IMR-90 (cell line): Measurements from ENCODE around the gene MTFR2. TPM values are rescaled to one million over a fixed set of nuclear protein-coding genes. Genes with fewer than 3 reads are reported as not detected.

Experiments used
- ATAC-seq: fragments of 200-7000 bp; cut with Tn5 transposase; 2 replicates; pipeline ENCODE4 v1.9.1; 2020; ENCODE audit warnings: low read depth, mild to moderate bottlenecking, moderate library complexity
- BruUV-seq: library from RNA; stranded (reverse); fragments of 400-500 nt; replicated peaks from 2 replicates; lab custom pipeline; 2021; lab: Mats Ljungman, UMichigan
- CTCF ChIA-PET: fragments of 300-600 bp; formaldehyde crosslinking; extraction: SDS; loops from one replicate; lab custom pipeline; 2021; ENCODE audit warnings: antibody characterized with exemption; lab: Yijun Ruan, JAX
- POLR2A ChIA-PET: fragments of 300-600 bp; sonication (Branson Sonifier 250); formaldehyde crosslinking; loops from one replicate; lab custom pipeline; 2022; ENCODE audit warnings: antibody characterized with exemption; ENCODE audit not compliant: unreplicated experiment; lab: Charles Lee
- DNase-seq: peaks from one replicate; pipeline ENCODE4 v3.0.0; 2013
- H2AFZ ChIP-seq: replicated peaks from 2 replicates; pipeline ENCODE3; 2013; ENCODE audit warnings: low read length, mild to moderate bottlenecking; ENCODE audit not compliant: poor library complexity
- H2AK5ac ChIP-seq: 2 replicates; pipeline ENCODE4 v1.6.1; 2013; ENCODE audit warnings: low read depth, low read length, inconsistent platforms
- H2AK9ac ChIP-seq: replicated peaks from 2 replicates; pipeline ENCODE3; 2013; ENCODE audit warnings: mild to moderate bottlenecking, low read depth, low read length, moderate library complexity; ENCODE audit not compliant: poor library complexity
- H2BK120ac ChIP-seq: 2 replicates; pipeline ENCODE4 v1.6.1; 2013; ENCODE audit warnings: low read depth, low read length, inconsistent platforms
- H2BK15ac ChIP-seq: 3 replicates; pipeline ENCODE4 v1.6.1; 2013; ENCODE audit warnings: low read depth, low read length, inconsistent platforms
- H2BK20ac ChIP-seq: 2 replicates; pipeline ENCODE4 v1.6.1; 2013; ENCODE audit warnings: low read depth, mild to moderate bottlenecking, inconsistent platforms, low read length, moderate library complexity
- H2BK5ac ChIP-seq: 2 replicates; pipeline ENCODE4 v1.6.1; 2013; ENCODE audit warnings: mild to moderate bottlenecking, low read depth, low read length, inconsistent platforms; ENCODE audit not compliant: poor library complexity, severe bottlenecking
- H3K14ac ChIP-seq: replicated peaks from 2 replicates; pipeline ENCODE4 v1.6.1; 2013; ENCODE audit warnings: low read depth, low read length, inconsistent platforms
- H3K18ac ChIP-seq: 2 replicates; pipeline ENCODE4 v1.6.1; 2013; ENCODE audit warnings: low read depth, low read length, control low read depth
- H3K23ac ChIP-seq: 2 replicates; pipeline ENCODE4 v1.6.1; 2013; ENCODE audit warnings: low read depth, low read length, inconsistent platforms
- H3K27ac ChIP-seq: 2 replicates; pipeline ENCODE4 v1.5.1; 2013; ENCODE audit warnings: mild to moderate bottlenecking, control low read depth, low read length; ENCODE audit not compliant: insufficient read depth
- H3K27me3 ChIP-seq: 2 replicates; pipeline ENCODE4 v1.6.1; 2013; ENCODE audit warnings: low read length; ENCODE audit not compliant: control insufficient read depth, insufficient read depth
- H3K36me3 ChIP-seq: 2 replicates; pipeline ENCODE4 v1.6.1; 2013; ENCODE audit warnings: low read length, mixed read lengths; ENCODE audit not compliant: control insufficient read depth, insufficient read depth
- H3K4ac ChIP-seq: 2 replicates; pipeline ENCODE4 v1.6.1; 2013; ENCODE audit warnings: low read depth, low read length, inconsistent platforms
- H3K4me1 ChIP-seq: 2 replicates; pipeline ENCODE4 v1.6.1; 2013; ENCODE audit warnings: low read length, mixed read lengths; ENCODE audit not compliant: control insufficient read depth, insufficient read depth
- H3K4me2 ChIP-seq: 2 replicates; pipeline ENCODE4 v1.6.1; 2013; ENCODE audit warnings: low read depth, mild to moderate bottlenecking, control low read depth, low read length, moderate library complexity
- H3K4me3 ChIP-seq: 2 replicates; pipeline ENCODE4 v1.5.1; 2013; ENCODE audit warnings: low read depth, mild to moderate bottlenecking, control low read depth, low read length, moderate library complexity; ENCODE audit not compliant: insufficient read depth
- H3K56ac ChIP-seq: 2 replicates; pipeline ENCODE4 v1.6.1; 2013; ENCODE audit warnings: low read length, inconsistent platforms; ENCODE audit not compliant: insufficient read depth; ENCODE audit errors: extremely low read depth
- H3K79me1 ChIP-seq, 2 experiments: 2 replicates each; pipeline ENCODE4 v1.6.1; 2013; ENCODE audit warnings: low read length in 2 of 2, inconsistent platforms in 1 of 2, low read depth in 1 of 2
- H3K9ac ChIP-seq: 2 replicates; pipeline ENCODE4 v1.6.1; 2013; ENCODE audit warnings: low read depth, low read length, control low read depth
- H3K9me1 ChIP-seq: 2 replicates; pipeline ENCODE4 v1.6.1; 2013; ENCODE audit warnings: low read length, inconsistent platforms; ENCODE audit not compliant: insufficient read depth
- H3K9me3 ChIP-seq: 2 replicates; pipeline ENCODE4 v1.6.1; 2013; ENCODE audit warnings: low read length; ENCODE audit not compliant: control insufficient read depth, insufficient read depth
- H4K20me1 ChIP-seq: 2 replicates; pipeline ENCODE4 v1.6.1; 2013; ENCODE audit warnings: low read length, inconsistent platforms; ENCODE audit not compliant: insufficient read depth
- H4K5ac ChIP-seq: 2 replicates; pipeline ENCODE4 v1.6.1; 2013; ENCODE audit warnings: mild to moderate bottlenecking, low read depth, low read length, control low read depth
- H4K8ac ChIP-seq, 2 experiments: 2 replicates each; pipeline ENCODE4 v1.6.1; 2013; ENCODE audit warnings: low read depth in 2 of 2, low read length in 2 of 2, control low read depth in 1 of 2, inconsistent platforms in 1 of 2
- H4K91ac ChIP-seq: 2 replicates; pipeline ENCODE4 v1.6.1; 2013; ENCODE audit warnings: low read depth, low read length, inconsistent platforms; ENCODE audit not compliant: insufficient read depth
- CEBPB ChIP-seq: IDR thresholded peaks from 2 replicates; pipeline ENCODE4 v1.6.1; 2012; ENCODE audit warnings: low read depth, low read length, improper control_type of control experiment
- FOS ChIP-seq: fragments of 150-350 bp; IDR thresholded peaks from 2 replicates; pipeline ENCODE4 v1.6.1; 2016; ENCODE audit warnings: low read depth, low read length
- RCOR1 ChIP-seq: IDR thresholded peaks from 2 replicates; pipeline ENCODE4 v1.6.1; 2012; ENCODE audit warnings: mild to moderate bottlenecking, low read length, improper control_type of control experiment; ENCODE audit not compliant: insufficient replicate concordance
- WGBS, 2 experiments: methylation state at CpG; one replicate each; pipeline versions ENCODE4 v1.1.5 to v1.1.7; 2013; ENCODE audit warnings: missing lambda C conversion rate in 2 of 2; ENCODE audit not compliant: insufficient read length in 1 of 2; ENCODE audit errors: extremely low coverage in 2 of 2; 5-methylcytosine and 5-hydroxymethylcytosine counted together
- dilution Hi-C: fragments of 300-500 bp; cut with HindIII; formaldehyde crosslinking; loops from one replicate; pipeline ENCODE4 v1.14.3; 2018; ENCODE audit warnings: low sequenced_read_pairs; ENCODE audit not compliant: unreplicated experiment
- in situ Hi-C: fragments of 300-500 bp; cut with MboI; formaldehyde crosslinking; loops from 3 replicates; pipeline ENCODE4 v1.14.3; 2019; ENCODE audit warnings: low sequenced_read_pairs, inconsistent platforms, mixed read lengths
- intact Hi-C: fragments of 100-400 bp; cut with micrococcal nuclease; formaldehyde crosslinking; loops from 2 replicates; pipeline ENCODE4 v1.10.0; 2022
- polyA plus RNA-seq, 3 experiments: library from polyadenylated mRNA; depleted of rRNA; stranded (reverse); fragments of >200 nt; gene quantifications; 2 replicates each; pipeline ENCODE4 v1.2.3, GENCODE V29; 2012; ENCODE audit warnings: low replicate concordance in 1 of 3
- total RNA-seq: library from RNA; depleted of rRNA; stranded (reverse); fragments of >200 nt; gene quantifications from 2 replicates; pipeline ENCODE4 v1.2.3, GENCODE V29; 2012

MTFR2 gene
- total and polyA plus RNA-seq, 2 of the 4 experiments (the other 2 are of a cell fraction) = 0.72 to 7.2 TPM

DNA sequence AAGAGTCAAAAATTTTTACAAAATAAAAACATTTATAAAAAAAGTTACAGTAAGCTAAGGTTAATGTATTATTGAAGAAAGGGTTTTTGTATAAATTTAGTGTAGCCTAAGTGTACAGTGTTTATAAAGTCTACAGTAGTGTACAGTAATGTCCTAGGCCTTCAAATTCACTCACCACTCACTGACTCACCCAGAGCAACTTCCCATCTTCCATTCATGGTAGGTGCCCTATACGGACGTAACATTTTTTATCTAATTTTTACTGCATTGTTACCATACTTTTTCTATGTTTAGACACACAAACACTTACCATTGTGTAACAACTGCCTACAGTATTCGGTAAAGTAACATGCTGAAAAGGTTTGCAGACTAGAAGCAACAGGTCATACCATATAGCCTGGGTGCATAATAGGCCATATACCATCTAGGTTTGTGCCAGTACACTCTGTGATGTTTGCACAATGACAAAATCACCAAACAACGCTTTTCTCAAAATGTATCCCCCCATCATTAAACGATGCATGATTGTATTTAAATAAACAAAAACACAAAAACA, 6.0 kb downstream of the MTFR2 start:
- Histone ChIP-seq H2AK5ac (0 out of 2 replicates have a peak overlapping the region, but pooled peaks have one; percentile 50), H3K9ac (no peak overlapping the region), H3K27ac (no peak overlapping the region), H3K4me3 (no peak overlapping the region), H3K4ac (peak overlapping the region; percentile 24; the same call in 1 of the 2 replicates), H2BK120ac (peak overlapping the region; percentile 52; the same call in 1 of the 2 replicates), H4K8ac (peak overlapping the region; percentile 21 to 23; a peak in 3 of 4 replicates), H3K4me2 (peak overlapping the region; percentile 6; the same call in 1 of the 2 replicates), H4K20me1 (no peaks in the 10 kb centered on the region), H2AK9ac (no peak overlapping the region), H3K4me1 (peaks cover 5% of the 10 kb centered on the region), H4K5ac (no peak overlapping the region), H2BK20ac (peak overlapping the region; percentile 73; the same call in 1 of the 2 replicates), H3K56ac (no peak overlapping the region), H3K9me3 (no peaks in the 10 kb centered on the region), H3K79me1 (peaks cover 10 to 20% of the 10 kb centered on the region in 2 experiments; a peak in 3 of 4 replicates), H3K36me3 (no peaks in the 10 kb centered on the region), H3K9me1 (peaks cover 4% of the 10 kb centered on the region; the same call in 1 of the 2 replicates), H3K18ac (no peak overlapping the region; the same call in 1 of the 2 replicates), H2BK15ac (0 out of 3 replicates have a peak overlapping the region, but pooled peaks have one; percentile 0), H3K14ac (0 out of 2 replicates have a peak overlapping the region, but pooled peaks have one; percentile 6), H4K91ac (0 out of 2 replicates have a peak overlapping the region, but pooled peaks have one; percentile 50), H2AFZ (no peak overlapping the region), H3K23ac (peak overlapping the region; percentile 6; the same call in 1 of the 2 replicates), H2BK5ac (peak overlapping the region; percentile 100), H3K27me3 (no peaks in the 10 kb centered on the region)
- TF ChIP-seq RCOR1 = no peak
- peak; percentile 89 for TF ChIP-seq CEBPB
- peak; percentile 30; the same call in 1 of the 2 replicates for TF ChIP-seq FOS
- DNase-seq (peak; percentile 89), ATAC-seq (peak; percentile 97)
- no TSS peak for BruUV-seq
- intact Hi-C loops (no loop called here), in situ Hi-C loops (no loop called here), dilution Hi-C loops (no loop called here)
- WGBS, 2 experiments = no CpG with 5 or more reads among the region's 5 CpGs
- CTCF ChIA-PET = interaction anchor here (0.6 kb wide), 1 partner anchor 567 kb away, joined by 9 read pairs; no protein-coding TSS in a partner anchor
- POLR2A ChIA-PET = no interaction called here
